ENCODE data around the gene PIP5KL1. TPM values are rescaled to one million over a fixed set of nuclear protein-coding genes. Genes with fewer than 3 reads are reported as not detected.
A peak's percentile ranks its signal among the peaks of the same experiment; 100 is the strongest.

PIP5KL1 gene
- polyA plus RNA-seq, 3 donors, result 0.31 to 0.57 (median 0.39) TPM

DNA sequence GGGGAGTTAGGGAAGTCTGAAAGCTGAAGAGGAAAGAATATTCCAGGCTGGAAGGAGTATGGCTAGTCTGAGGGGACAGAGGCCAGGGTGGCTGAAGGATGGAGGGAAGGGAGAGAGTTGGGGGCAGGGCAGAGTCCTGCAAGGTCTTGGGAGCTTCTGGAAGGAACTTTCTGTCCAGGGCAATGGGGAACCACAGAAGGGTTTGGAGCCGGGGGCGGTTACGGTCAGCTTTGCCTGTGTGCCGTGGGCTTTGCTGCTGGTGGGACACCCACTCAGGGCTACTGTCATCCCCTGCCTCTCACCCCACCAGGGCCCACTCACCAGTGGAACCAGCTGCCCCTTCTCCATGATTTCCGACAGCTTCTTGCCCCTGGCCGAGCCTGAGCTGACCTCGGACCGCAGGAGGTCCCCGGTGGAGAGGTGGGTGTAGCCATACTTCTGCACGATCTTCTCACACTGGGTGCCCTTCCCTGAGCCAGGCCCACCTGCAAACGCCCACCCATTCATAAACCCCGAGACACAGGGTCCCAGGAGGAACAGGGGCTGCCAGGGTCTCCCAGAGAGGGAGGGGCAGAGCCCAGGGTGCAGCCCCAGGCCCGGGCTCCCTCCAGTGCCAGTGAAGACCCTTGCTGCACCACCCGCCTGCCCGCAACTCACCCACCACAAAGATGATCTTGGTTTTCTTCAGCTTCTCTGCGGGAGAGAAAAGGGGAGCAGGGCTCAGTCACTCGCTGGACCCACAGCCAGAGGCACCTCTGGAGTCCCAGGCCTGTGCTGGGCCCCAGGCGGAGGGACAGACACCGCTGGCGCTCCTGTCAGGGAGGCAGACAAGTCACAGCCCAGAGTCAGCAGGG is 58.0 kb downstream of the PIP5KL1 start:
- WGBS (ENCODE audit: insufficient coverage), result 97% methylated on average over 16 of the region's 20 CpGs
- DNase-seq, result no peak
- Mint-ChIP-seq H3K4me1 (peaks cover 8% of the 10 kb centered on the region), H3K27me3 (ENCODE audit: low read depth in 3 of 3) (peaks cover 3 to 13% (median 8%) of the 10 kb centered on the region in 3 donors), H3K27ac (peak overlapping the region in 2 of 7 donors; percentile 43 to 72), H3K9me3 (peaks cover 0 to 2% (median 0%) of the 10 kb centered on the region in 7 donors), H3K36me3 (no peaks in the 10 kb centered on the region), H3K4me3 (no peak overlapping the region)
- TF ChIP-seq, protein P1, sequence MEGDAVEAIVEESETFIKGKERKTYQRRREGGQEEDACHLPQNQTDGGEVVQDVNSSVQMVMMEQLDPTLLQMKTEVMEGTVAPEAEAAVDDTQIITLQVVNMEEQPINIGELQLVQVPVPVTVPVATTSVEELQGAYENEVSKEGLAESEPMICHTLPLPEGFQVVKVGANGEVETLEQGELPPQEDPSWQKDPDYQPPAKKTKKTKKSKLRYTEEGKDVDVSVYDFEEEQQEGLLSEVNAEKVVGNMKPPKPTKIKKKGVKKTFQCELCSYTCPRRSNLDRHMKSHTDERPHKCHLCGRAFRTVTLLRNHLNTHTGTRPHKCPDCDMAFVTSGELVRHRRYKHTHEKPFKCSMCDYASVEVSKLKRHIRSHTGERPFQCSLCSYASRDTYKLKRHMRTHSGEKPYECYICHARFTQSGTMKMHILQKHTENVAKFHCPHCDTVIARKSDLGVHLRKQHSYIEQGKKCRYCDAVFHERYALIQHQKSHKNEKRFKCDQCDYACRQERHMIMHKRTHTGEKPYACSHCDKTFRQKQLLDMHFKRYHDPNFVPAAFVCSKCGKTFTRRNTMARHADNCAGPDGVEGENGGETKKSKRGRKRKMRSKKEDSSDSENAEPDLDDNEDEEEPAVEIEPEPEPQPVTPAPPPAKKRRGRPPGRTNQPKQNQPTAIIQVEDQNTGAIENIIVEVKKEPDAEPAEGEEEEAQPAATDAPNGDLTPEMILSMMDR (IDR thresholded peaks at IDR 0.05), result no peak
- intact Hi-C loops (cut with micrococcal nuclease), result loop anchor here in 1 of 2 donors (10.0 kb wide), 1 partner anchor 368 kb away; no protein-coding TSS in a partner anchor
- no peak overlapping the region for H3K4me3 ChIP-seq (replicated peaks in 1 of 3; ENCODE audit: low read depth in 2 of 3, low read length in 3 of 3)
- H3K27ac ChIP-seq (ENCODE audit: low read depth in 1 of 2, low read length in 2 of 2), result no peak overlapping the region
- H3K79me2 ChIP-seq (ENCODE audit: insufficient read depth, low read length), result no peaks in the 10 kb centered on the region
- no peak overlapping the region for H2AFZ ChIP-seq (ENCODE audit: insufficient read depth, low read depth, low read length, poor library complexity, severe bottlenecking)
- H3K27me3 ChIP-seq (ENCODE audit: control insufficient read depth in 2 of 2, insufficient read depth in 2 of 2, low read length in 2 of 2), result peaks cover 0 to 9% of the 10 kb centered on the region in 2 donors
- no peaks in the 10 kb centered on the region for H3K9me3 ChIP-seq (replicated peaks in 1 of 2; ENCODE audit: control insufficient read depth in 1 of 2, insufficient read depth in 1 of 2, low read length in 2 of 2)
- H3K9ac ChIP-seq (ENCODE audit: insufficient read depth, low read length, poor library complexity, severe bottlenecking), result no peak overlapping the region
- H4K20me1 ChIP-seq (ENCODE audit: insufficient read depth, low read length), result no peaks in the 10 kb centered on the region
- H3K4me1 ChIP-seq (ENCODE audit: control insufficient read depth in 1 of 2, insufficient read depth in 2 of 2, low read length in 2 of 2), result peaks cover 6 to 10% of the 10 kb centered on the region in 2 donors
- no peak overlapping the region for H3K4me2 ChIP-seq (replicated peaks; ENCODE audit: extremely low read depth, low read length, poor library complexity, severe bottlenecking)
- H3K36me3 ChIP-seq (replicated peaks in 1 of 2; ENCODE audit: control insufficient read depth in 1 of 2, insufficient read depth in 2 of 2, low read length in 2 of 2), result no peaks in the 10 kb centered on the region

DNA sequence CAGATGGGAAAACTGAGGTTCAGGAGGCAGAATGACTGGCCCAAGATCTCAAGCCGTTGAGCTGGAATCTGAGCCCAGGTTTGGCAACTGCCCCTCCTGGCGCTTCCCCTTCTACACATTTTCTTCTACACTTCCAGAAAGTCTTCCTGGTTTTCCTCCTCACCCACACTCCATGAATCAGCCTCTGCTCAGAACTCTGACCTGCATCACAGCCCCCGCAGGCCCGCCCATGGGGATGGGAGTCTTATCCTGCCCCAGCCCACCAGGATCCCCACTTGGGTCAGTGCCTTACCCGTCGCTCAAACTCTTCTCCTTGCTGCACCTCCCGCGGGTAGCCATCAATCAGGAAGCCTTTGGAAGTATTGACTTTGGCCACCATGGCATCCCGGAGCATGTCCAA is 59.0 kb downstream of the PIP5KL1 start:
- TF ChIP-seq, protein P1 (IDR thresholded peaks at IDR 0.05), result no peak
- H2AFZ ChIP-seq (ENCODE audit: insufficient read depth, low read depth, low read length, poor library complexity, severe bottlenecking), result no peak overlapping the region
- peaks cover 10% of the 10 kb centered on the region for H3K4me1 Mint-ChIP-seq
- H3K27me3 Mint-ChIP-seq (ENCODE audit: low read depth in 3 of 3), result peaks cover 0 to 3% (median 2%) of the 10 kb centered on the region in 3 donors
- no peaks in the 10 kb centered on the region for H3K9me3 Mint-ChIP-seq
- H3K4me3 ChIP-seq (replicated peaks in 1 of 3; ENCODE audit: low read depth in 2 of 3, low read length in 3 of 3), result no peak overlapping the region
- WGBS (ENCODE audit: insufficient coverage), result 94% methylated on average over 6 of the region's 9 CpGs
- H3K27me3 ChIP-seq (ENCODE audit: control insufficient read depth in 2 of 2, insufficient read depth in 2 of 2, low read length in 2 of 2), result no peaks in the 10 kb centered on the region
- peak overlapping the region in 1 of 7 donors; percentile 72 for H3K27ac Mint-ChIP-seq
- no peak overlapping the region for H3K27ac ChIP-seq (ENCODE audit: low read depth in 1 of 2, low read length in 2 of 2)
- H3K79me2 ChIP-seq (ENCODE audit: insufficient read depth, low read length), result no peaks in the 10 kb centered on the region
- H4K20me1 ChIP-seq (ENCODE audit: insufficient read depth, low read length), result no peaks in the 10 kb centered on the region
- no peaks in the 10 kb centered on the region for H3K9me3 ChIP-seq (replicated peaks in 1 of 2; ENCODE audit: control insufficient read depth in 1 of 2, insufficient read depth in 1 of 2, low read length in 2 of 2)
- H3K4me1 ChIP-seq (ENCODE audit: control insufficient read depth in 1 of 2, insufficient read depth in 2 of 2, low read length in 2 of 2), result peaks cover 6 to 13% of the 10 kb centered on the region in 2 donors
- H3K9ac ChIP-seq (ENCODE audit: insufficient read depth, low read length, poor library complexity, severe bottlenecking), result no peak overlapping the region
- no peaks in the 10 kb centered on the region for H3K36me3 ChIP-seq (replicated peaks in 1 of 2; ENCODE audit: control insufficient read depth in 1 of 2, insufficient read depth in 2 of 2, low read length in 2 of 2)
- no peak overlapping the region for H3K4me2 ChIP-seq (replicated peaks; ENCODE audit: extremely low read depth, low read length, poor library complexity, severe bottlenecking)
- H3K4me3 Mint-ChIP-seq, result peak overlapping the region in 1 of 2 donors; percentile 14
- no peaks in the 10 kb centered on the region for H3K36me3 Mint-ChIP-seq
- no peak for DNase-seq
- intact Hi-C loops (cut with micrococcal nuclease), result loop anchor here in 1 of 2 donors (2.0 to 10.0 kb wide), 2 partner anchors 107 to 367 kb away; no protein-coding TSS in a partner anchor
